ENCODE measurements around the gene SLC9B1. TPM values are rescaled to one million over a fixed set of nuclear protein-coding genes. Genes with fewer than 3 reads are reported as not detected.

The SLC9B1 gene
- total RNA-seq, 2 experiments from 2014 or later, result 3.6 to 3.7 TPM

DNA sequence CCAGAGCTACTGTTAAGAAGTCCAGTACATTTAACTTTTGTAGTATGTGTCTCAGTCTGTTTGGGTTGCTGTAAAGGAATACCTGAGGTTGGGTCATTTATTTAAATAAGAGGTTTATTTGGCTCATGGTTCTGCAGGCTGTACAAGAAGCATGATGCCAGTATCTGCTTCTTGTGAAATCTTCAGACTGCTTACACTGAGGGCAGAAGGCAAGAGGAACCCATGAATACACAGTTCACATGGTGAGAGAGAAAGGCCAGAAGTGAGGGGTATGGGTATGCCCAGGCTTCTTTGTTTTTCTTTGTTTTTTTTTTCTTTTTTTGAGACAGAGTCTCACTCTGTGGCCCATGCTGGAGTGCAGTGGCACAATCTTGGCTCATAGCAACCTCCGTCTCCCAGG, 156.8 kb downstream of the SLC9B1 start:
- Histone ChIP-seq H3K27me3 (ENCODE audit: control insufficient read depth in 1 of 2, insufficient read depth in 2 of 2, low read length in 2 of 2) (no peaks in the 10 kb centered on the region), H3K9me3 (ENCODE audit: control insufficient read depth in 1 of 2, insufficient read depth in 1 of 2, low read length in 2 of 2) (peaks cover 14 to 25% of the 10 kb centered on the region in 2 experiments), H3K36me3 (ENCODE audit: insufficient read depth, low read length) (no peaks in the 10 kb centered on the region), H3K4me1 (ENCODE audit: insufficient read depth, low read length) (peaks cover 8% of the 10 kb centered on the region), H3K27ac (ENCODE audit: low read depth in 1 of 2, low read length in 2 of 2) (no peak overlapping the region), H3K4me3 (ENCODE audit: low read length) (no peak overlapping the region)
- Mint-ChIP-seq H3K4me3 (no peak overlapping the region), H3K27me3 (no peaks in the 10 kb centered on the region), H3K9me3 (peaks cover 11% of the 10 kb centered on the region), H3K4me1 (ENCODE audit: low read depth) (peaks cover 41% of the 10 kb centered on the region), H3K36me3 (ENCODE audit: low read depth) (peaks cover 25% of the 10 kb centered on the region), H3K27ac (no peak overlapping the region)
- ChIA-PET CTCF (no interaction called here), POLR2A (no interaction called here)
- intact Hi-C loops (cut with DNase I, micrococcal nuclease), result loop anchor here in 1 of 2 experiments (10.0 kb wide), 1 partner anchor 232 kb away; the partner anchor contains the start of gene BDH2
- TF ChIP-seq, protein P1, sequence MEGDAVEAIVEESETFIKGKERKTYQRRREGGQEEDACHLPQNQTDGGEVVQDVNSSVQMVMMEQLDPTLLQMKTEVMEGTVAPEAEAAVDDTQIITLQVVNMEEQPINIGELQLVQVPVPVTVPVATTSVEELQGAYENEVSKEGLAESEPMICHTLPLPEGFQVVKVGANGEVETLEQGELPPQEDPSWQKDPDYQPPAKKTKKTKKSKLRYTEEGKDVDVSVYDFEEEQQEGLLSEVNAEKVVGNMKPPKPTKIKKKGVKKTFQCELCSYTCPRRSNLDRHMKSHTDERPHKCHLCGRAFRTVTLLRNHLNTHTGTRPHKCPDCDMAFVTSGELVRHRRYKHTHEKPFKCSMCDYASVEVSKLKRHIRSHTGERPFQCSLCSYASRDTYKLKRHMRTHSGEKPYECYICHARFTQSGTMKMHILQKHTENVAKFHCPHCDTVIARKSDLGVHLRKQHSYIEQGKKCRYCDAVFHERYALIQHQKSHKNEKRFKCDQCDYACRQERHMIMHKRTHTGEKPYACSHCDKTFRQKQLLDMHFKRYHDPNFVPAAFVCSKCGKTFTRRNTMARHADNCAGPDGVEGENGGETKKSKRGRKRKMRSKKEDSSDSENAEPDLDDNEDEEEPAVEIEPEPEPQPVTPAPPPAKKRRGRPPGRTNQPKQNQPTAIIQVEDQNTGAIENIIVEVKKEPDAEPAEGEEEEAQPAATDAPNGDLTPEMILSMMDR (IDR thresholded peaks at IDR 0.05), result no peak
- DNase-seq, result no peak
- no peak for ATAC-seq (ENCODE audit: poor library complexity)

DNA sequence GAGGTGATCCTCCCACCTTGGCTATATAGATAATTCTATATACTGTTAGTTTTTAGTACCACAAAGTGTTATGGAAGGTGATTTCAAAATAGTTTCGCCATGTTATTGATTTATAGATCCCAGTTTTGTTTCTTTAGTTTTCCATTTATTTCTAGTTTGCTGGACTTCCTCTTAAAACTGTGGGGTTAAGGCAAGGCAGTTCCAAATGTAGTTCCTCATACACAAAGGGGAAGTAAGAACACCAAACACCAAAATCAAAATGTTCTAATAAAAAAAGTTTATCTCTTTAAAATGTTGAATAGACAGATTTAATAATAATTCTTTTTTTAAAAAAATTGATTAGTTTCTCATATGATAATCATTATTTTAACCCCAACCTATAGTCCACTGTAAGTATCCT, 157.5 kb downstream of the SLC9B1 start:
- Mint-ChIP-seq H3K27me3 (no peaks in the 10 kb centered on the region), H3K4me3 (no peak overlapping the region), H3K9me3 (peaks cover 11% of the 10 kb centered on the region), H3K36me3 (ENCODE audit: low read depth) (peaks cover 25% of the 10 kb centered on the region), H3K4me1 (ENCODE audit: low read depth) (peaks cover 33% of the 10 kb centered on the region), H3K27ac (no peak overlapping the region)
- no peak for DNase-seq
- no peaks in the 10 kb centered on the region for H3K36me3 ChIP-seq (ENCODE audit: insufficient read depth, low read length)
- H3K27ac ChIP-seq (ENCODE audit: low read depth in 1 of 2, low read length in 2 of 2), result no peak overlapping the region
- CTCF ChIA-PET, result no interaction called here
- H3K9me3 ChIP-seq (ENCODE audit: control insufficient read depth in 1 of 2, insufficient read depth in 1 of 2, low read length in 2 of 2), result peaks cover 14 to 25% of the 10 kb centered on the region in 2 experiments
- no peak for ATAC-seq (ENCODE audit: poor library complexity)
- no peaks in the 10 kb centered on the region for H3K27me3 ChIP-seq (ENCODE audit: control insufficient read depth in 1 of 2, insufficient read depth in 2 of 2, low read length in 2 of 2)
- intact Hi-C loops (cut with DNase I, micrococcal nuclease), result loop anchor here in 1 of 2 experiments (10.0 kb wide), 1 partner anchor 233 kb away; the partner anchor contains the start of gene BDH2
- POLR2A ChIA-PET, result interaction anchor here (1.5 kb wide), 1 partner anchor 34 kb away, joined by 7 read pairs; the partner anchor contains the start of gene UBE2D3
- H3K4me3 ChIP-seq (ENCODE audit: low read length), result no peak overlapping the region
- H3K4me1 ChIP-seq (ENCODE audit: insufficient read depth, low read length), result peaks cover 3% of the 10 kb centered on the region
- TF ChIP-seq, protein P1 (IDR thresholded peaks at IDR 0.05), result no peak

- Mint-ChIP-seq H3K4me3 (no peak overlapping the region), H3K27me3 (no peaks in the 10 kb centered on the region), H3K27ac (no peak overlapping the region), H3K36me3 (ENCODE audit: low read depth) (peaks cover 25% of the 10 kb centered on the region), H3K4me1 (ENCODE audit: low read depth) (peaks cover 21% of the 10 kb centered on the region), H3K9me3 (peaks cover 11% of the 10 kb centered on the region)
- DNase-seq, result no peak
- H3K4me1 ChIP-seq (ENCODE audit: insufficient read depth, low read length), result peaks cover 3% of the 10 kb centered on the region
- TF ChIP-seq, protein P1 (IDR thresholded peaks at IDR 0.05), result no peak
- H3K4me3 ChIP-seq (ENCODE audit: low read length), result no peak overlapping the region
- H3K27ac ChIP-seq (ENCODE audit: low read depth in 1 of 2, low read length in 2 of 2), result no peak overlapping the region
- H3K9me3 ChIP-seq (ENCODE audit: control insufficient read depth in 1 of 2, insufficient read depth in 1 of 2, low read length in 2 of 2), result peaks cover 14 to 25% of the 10 kb centered on the region in 2 experiments
- no peaks in the 10 kb centered on the region for H3K27me3 ChIP-seq (ENCODE audit: control insufficient read depth in 1 of 2, insufficient read depth in 2 of 2, low read length in 2 of 2)
- ChIA-PET CTCF (interaction anchor here (0.7 kb wide), 1 partner anchor 32 kb away, joined by 3 read pairs; no protein-coding TSS in a partner anchor), POLR2A (interaction anchor here (0.7 to 1.5 kb wide), 2 partner anchors 14 to 33 kb away, joined by 4 to 7 read pairs; partner anchors contain the start of gene UBE2D3)
- ATAC-seq (ENCODE audit: poor library complexity), result no peak
- H3K36me3 ChIP-seq (ENCODE audit: insufficient read depth, low read length), result no peaks in the 10 kb centered on the region
- intact Hi-C loops (cut with DNase I, micrococcal nuclease), result loop anchor here in 1 of 2 experiments (10.0 kb wide), 1 partner anchor 234 kb away; the partner anchor contains the start of gene BDH2
These were observed 158.7 kb downstream of the SLC9B1 start for GRCh38 chr4:102860611-102861324.
